ENCODE measurements around the gene HOXA6. TPM values are rescaled to one million over a fixed set of nuclear protein-coding genes. Genes with fewer than 3 reads are reported as not detected.
A peak's percentile ranks its signal among the peaks of the same experiment; 100 is the strongest.

HOXA6 gene
- total RNA-seq, 1 experiment from 2014 or later, result 3.3 TPM

DNA sequence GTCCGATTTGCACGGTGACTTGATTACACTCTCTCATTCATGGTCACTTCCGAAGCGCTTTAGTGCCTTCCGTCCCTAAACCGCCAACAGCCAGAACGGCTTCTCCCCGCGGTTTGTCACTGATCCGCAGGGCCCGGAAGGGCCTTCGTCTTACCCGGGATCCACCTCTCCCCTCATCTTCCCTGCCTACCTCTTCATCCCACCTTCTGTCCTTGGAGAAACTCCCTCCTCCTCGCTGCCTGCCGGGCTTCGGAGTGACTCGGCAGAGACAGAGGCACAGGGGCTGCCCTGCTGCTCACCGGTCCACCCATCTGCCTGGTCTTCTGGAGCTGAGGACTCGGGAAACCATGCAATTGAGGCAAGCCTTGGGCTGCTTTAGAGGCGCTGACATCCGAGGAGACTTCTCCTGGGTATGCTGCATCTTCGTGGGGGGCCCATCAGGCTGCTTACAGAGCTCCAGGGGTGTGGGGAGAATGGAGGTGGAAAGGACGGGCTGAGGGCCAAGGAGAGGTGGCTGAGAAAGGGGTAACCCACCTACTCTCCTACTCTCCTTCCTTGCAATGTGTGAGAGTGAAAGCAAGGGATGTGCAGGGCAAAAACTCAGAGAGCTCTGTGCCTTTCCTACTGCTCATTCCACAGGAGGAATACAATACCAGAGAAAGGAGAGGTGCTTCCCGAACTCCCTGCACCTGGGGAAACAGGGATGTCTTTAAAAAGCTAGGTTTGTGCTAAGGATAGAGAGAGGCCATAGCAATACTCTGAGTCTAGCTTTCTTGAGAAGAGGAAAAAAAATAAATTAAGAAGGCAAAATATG, 38.5 kb upstream of the HOXA6 start:
- Histone ChIP-seq H3K36me3 (ENCODE audit: control insufficient read depth, insufficient read depth, low read length) (no peaks in the 10 kb centered on the region), H3K27ac (ENCODE audit: low read length) (no peak overlapping the region), H3K27me3 (ENCODE audit: control insufficient read depth, insufficient read depth, low read length) (no peaks in the 10 kb centered on the region), H3K9me3 (ENCODE audit: control insufficient read depth, insufficient read depth, low read depth, low read length) (no peaks in the 10 kb centered on the region), H3K4me1 (ENCODE audit: control insufficient read depth, insufficient read depth, low read length) (peaks cover 11% of the 10 kb centered on the region), H3K4me3 (ENCODE audit: low read depth in 2 of 2, low read length in 2 of 2) (no peak overlapping the region)
- POLR2A ChIA-PET, result no interaction called here
- no TSS peak for BruUV-seq (replicated peaks)
- in situ Hi-C loops (cut with HindIII; ENCODE audit: low pct_unique_long_range_greater_than_20kb, low sequenced_read_pairs) (no loop called here), intact Hi-C loops (cut with micrococcal nuclease; ENCODE audit: unreplicated experiment) (no loop called here)
- CTCF ChIA-PET, result no interaction called here
- TF ChIP-seq SIN3A (IDR thresholded peaks at IDR 0.05; ENCODE audit: borderline replicate concordance, insufficient read depth, low read depth, low read length) (no peak), CTCF (IDR thresholded peaks at IDR 0.05) (no peak), TCF7L2 (IDR thresholded peaks at IDR 0.05; ENCODE audit: low read depth, low read length) (no peak), POLR2AphosphoS5 (IDR thresholded peaks at IDR 0.05; ENCODE audit: low read depth, low read length) (no peak)
- TF ChIP-seq, protein P1, sequence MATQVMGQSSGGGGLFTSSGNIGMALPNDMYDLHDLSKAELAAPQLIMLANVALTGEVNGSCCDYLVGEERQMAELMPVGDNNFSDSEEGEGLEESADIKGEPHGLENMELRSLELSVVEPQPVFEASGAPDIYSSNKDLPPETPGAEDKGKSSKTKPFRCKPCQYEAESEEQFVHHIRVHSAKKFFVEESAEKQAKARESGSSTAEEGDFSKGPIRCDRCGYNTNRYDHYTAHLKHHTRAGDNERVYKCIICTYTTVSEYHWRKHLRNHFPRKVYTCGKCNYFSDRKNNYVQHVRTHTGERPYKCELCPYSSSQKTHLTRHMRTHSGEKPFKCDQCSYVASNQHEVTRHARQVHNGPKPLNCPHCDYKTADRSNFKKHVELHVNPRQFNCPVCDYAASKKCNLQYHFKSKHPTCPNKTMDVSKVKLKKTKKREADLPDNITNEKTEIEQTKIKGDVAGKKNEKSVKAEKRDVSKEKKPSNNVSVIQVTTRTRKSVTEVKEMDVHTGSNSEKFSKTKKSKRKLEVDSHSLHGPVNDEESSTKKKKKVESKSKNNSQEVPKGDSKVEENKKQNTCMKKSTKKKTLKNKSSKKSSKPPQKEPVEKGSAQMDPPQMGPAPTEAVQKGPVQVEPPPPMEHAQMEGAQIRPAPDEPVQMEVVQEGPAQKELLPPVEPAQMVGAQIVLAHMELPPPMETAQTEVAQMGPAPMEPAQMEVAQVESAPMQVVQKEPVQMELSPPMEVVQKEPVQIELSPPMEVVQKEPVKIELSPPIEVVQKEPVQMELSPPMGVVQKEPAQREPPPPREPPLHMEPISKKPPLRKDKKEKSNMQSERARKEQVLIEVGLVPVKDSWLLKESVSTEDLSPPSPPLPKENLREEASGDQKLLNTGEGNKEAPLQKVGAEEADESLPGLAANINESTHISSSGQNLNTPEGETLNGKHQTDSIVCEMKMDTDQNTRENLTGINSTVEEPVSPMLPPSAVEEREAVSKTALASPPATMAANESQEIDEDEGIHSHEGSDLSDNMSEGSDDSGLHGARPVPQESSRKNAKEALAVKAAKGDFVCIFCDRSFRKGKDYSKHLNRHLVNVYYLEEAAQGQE (IDR thresholded peaks at IDR 0.05; ENCODE audit: insufficient read depth in 1 of 2, low read depth in 2 of 2, low read length in 1 of 2), result no peak
- peak; percentile 25; the same call in 1 of the 2 replicates for ATAC-seq
- DNase-seq (ENCODE audit: low read depth, low spot score), result no peak

GRCh38 chr7:27185013-27185853, 37.7 kb upstream of the HOXA6 start, which contains the start of gene HOXA11:
Gene HOXA11, minus strand, starts transcription at chr7:27185232. Its CDS starts 88 bp downstream, at chr7:27185144.
- Histone ChIP-seq H3K27ac (ENCODE audit: low read length) (peak within 1 kb of the TSS; percentile 71), H3K4me1 (ENCODE audit: control insufficient read depth, insufficient read depth, low read length) (peaks cover 14% of the 10 kb centered on the region), H3K4me3 (ENCODE audit: low read depth in 2 of 2, low read length in 2 of 2) (peak within 1 kb of the TSS; percentile 53 to 88), H3K36me3 (ENCODE audit: control insufficient read depth, insufficient read depth, low read length) (no peaks in the 10 kb centered on the region), H3K27me3 (ENCODE audit: control insufficient read depth, insufficient read depth, low read length) (no peaks in the 10 kb centered on the region), H3K9me3 (ENCODE audit: control insufficient read depth, insufficient read depth, low read depth, low read length) (no peaks in the 10 kb centered on the region)
- no peak for TF ChIP-seq CTCF (IDR thresholded peaks at IDR 0.05)
- TF ChIP-seq POLR2AphosphoS5 (IDR thresholded peaks at IDR 0.05; ENCODE audit: low read depth, low read length), result no peak
- TF ChIP-seq, protein P1 (IDR thresholded peaks at IDR 0.05; ENCODE audit: insufficient read depth in 1 of 2, low read depth in 2 of 2, low read length in 1 of 2), result no peak
- no peak for TF ChIP-seq SIN3A (IDR thresholded peaks at IDR 0.05; ENCODE audit: borderline replicate concordance, insufficient read depth, low read depth, low read length)
- TF ChIP-seq TCF7L2 (IDR thresholded peaks at IDR 0.05; ENCODE audit: low read depth, low read length), result no peak
- DNase-seq (ENCODE audit: low read depth, low spot score), result no peak
- no TSS peak for BruUV-seq (replicated peaks)
- in situ Hi-C loops (cut with HindIII; ENCODE audit: low pct_unique_long_range_greater_than_20kb, low sequenced_read_pairs) (no loop called here), intact Hi-C loops (cut with micrococcal nuclease; ENCODE audit: unreplicated experiment) (no loop called here)
- ChIA-PET POLR2A (interaction anchor here (0.6 kb wide), 1 partner anchor 1177 kb away, joined by 5 read pairs; no protein-coding TSS in a partner anchor), CTCF (no interaction called here)
- ATAC-seq, result no peak

All from Panc1 (cell line).